Measurements from ENCODE around the gene CNPY1. TPM values are rescaled to one million over a fixed set of nuclear protein-coding genes. Genes with fewer than 3 reads are reported as not detected.

CNPY1 gene
- total and polyA plus RNA-seq, 9 of the 15 experiments (the other 6 are each of a cell fraction or from before 2014, with no cell fraction given): not detected

DNA sequence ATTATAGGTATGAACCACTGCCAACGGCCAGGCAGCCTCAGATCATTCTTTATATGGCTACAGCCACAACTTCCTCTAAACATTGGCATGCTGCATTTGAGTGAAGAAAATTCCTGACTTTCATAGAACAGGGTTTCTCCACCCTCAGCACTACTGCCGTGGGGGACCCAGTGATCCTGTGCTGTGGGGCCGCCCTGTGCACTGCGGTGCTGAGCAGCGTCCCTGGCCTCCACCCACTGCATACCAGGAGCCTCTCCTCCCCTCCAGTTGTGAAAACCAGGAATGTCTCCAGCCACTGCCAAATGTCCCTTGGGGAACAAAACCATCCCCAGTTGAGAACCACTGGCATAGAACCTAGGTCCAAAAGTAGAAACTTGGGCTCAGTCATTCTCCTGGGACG is 15.8 kb downstream of the CNPY1 start:
- CTCF ChIA-PET (ENCODE audit: low intra/inter-chr PET ratio): no interaction called here
- DNase-seq (ENCODE audit: extremely low read depth in 1 of 4, low spot score in 3 of 4): no peak

GRCh38 chr7:155529845-155530244 is 16.5 kb downstream of the CNPY1 start:
- H3K4me3 ChIP-seq: no peak overlapping the region
- ChIA-PET CTCF (ENCODE audit: low intra/inter-chr PET ratio) (no interaction called here), POLR2A (interaction anchor here (0.7 kb wide), 1 partner anchor 74 kb away, joined by 4 read pairs; no protein-coding TSS in a partner anchor)
- no peak overlapping the region for H3K27ac ChIP-seq (ENCODE audit: extremely low read depth, low read depth, low read length)
- peaks cover 75 to 88% of the 10 kb centered on the region in 2 experiments for H3K27me3 ChIP-seq (ENCODE audit: control insufficient read depth in 2 of 2, insufficient read depth in 2 of 2, low read length in 2 of 2)
- no peak for FAIRE-seq
- ATAC-seq: no peak
- in situ Hi-C loops (cut with MboI) (no loop called here), intact Hi-C loops (cut with micrococcal nuclease) (loop anchor here (5.0 kb wide), 2 partner anchors 148 to 603 kb away; no protein-coding TSS in a partner anchor)
- no TSS peak for BruUV-seq (replicated peaks)
- WGBS (ENCODE audit: insufficient coverage, low coverage, missing lambda C conversion rate): 2% methylated on average over 11 of the region's 11 CpGs
- H3K4me1 ChIP-seq (replicated peaks in 1 of 2; ENCODE audit: control insufficient read depth in 2 of 2, insufficient read depth in 2 of 2, low read length in 2 of 2): peaks cover 0 to 16% of the 10 kb centered on the region in 2 experiments; a peak in 3 of 5 replicates
- H2AFZ ChIP-seq (ENCODE audit: low read depth, low read length): no peak overlapping the region
- no peak for DNase-seq (ENCODE audit: extremely low read depth in 1 of 4, low spot score in 3 of 4)
- no peak overlapping the region for H3K9ac ChIP-seq (ENCODE audit: insufficient read depth in 1 of 2, low read depth in 2 of 2, low read length in 2 of 2)
- H3K9me1 ChIP-seq (ENCODE audit: control insufficient read depth, insufficient read depth, low read length): peaks cover 5% of the 10 kb centered on the region
- no peaks in the 10 kb centered on the region for H3K9me3 ChIP-seq (replicated peaks; ENCODE audit: control insufficient read depth, insufficient read depth, low read depth, low read length)
- no peaks in the 10 kb centered on the region for H3K79me2 ChIP-seq (ENCODE audit: control insufficient read depth, insufficient read depth, low read length)
- H3K36me3 ChIP-seq (ENCODE audit: control insufficient read depth, insufficient read depth, low read length): no peaks in the 10 kb centered on the region
- H4K20me1 ChIP-seq (replicated peaks; ENCODE audit: control insufficient read depth, insufficient read depth, low read length): peaks cover 19% of the 10 kb centered on the region
- no peak overlapping the region for H3K4me2 ChIP-seq (ENCODE audit: insufficient read depth, low read length)
- TF ChIP-seq, protein P1, sequence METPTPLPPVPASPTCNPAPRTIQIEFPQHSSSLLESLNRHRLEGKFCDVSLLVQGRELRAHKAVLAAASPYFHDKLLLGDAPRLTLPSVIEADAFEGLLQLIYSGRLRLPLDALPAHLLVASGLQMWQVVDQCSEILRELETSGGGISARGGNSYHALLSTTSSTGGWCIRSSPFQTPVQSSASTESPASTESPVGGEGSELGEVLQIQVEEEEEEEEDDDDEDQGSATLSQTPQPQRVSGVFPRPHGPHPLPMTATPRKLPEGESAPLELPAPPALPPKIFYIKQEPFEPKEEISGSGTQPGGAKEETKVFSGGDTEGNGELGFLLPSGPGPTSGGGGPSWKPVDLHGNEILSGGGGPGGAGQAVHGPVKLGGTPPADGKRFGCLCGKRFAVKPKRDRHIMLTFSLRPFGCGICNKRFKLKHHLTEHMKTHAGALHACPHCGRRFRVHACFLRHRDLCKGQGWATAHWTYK (CRISPR knock-in tag; IDR thresholded peaks at IDR 0.05): no peak
- TF ChIP-seq NCOA1 (IDR thresholded peaks at IDR 0.05; ENCODE audit: low read depth) (no peak), MED1 (CRISPR knock-in tag; IDR thresholded peaks at IDR 0.05; ENCODE audit: borderline replicate concordance) (no peak), RNF219 (CRISPR knock-in tag; IDR thresholded peaks at IDR 0.05) (no peak), CREB1 (IDR thresholded peaks at IDR 0.05) (no peak), CREB1 (CRISPR knock-in tag; IDR thresholded peaks at IDR 0.05) (no peak), MAX (CRISPR knock-in tag; IDR thresholded peaks at IDR 0.05) (no peak), XRCC3 (IDR thresholded peaks at IDR 0.05) (no peak), BCL6 (CRISPR knock-in tag; IDR thresholded peaks at IDR 0.05) (no peak)

More for the DNA sequence above, 15.8 kb downstream of the CNPY1 start:
- BruUV-seq (replicated peaks): no TSS peak
- Histone ChIP-seq H3K4me3 (no peak overlapping the region), H3K27ac (ENCODE audit: extremely low read depth, low read depth, low read length) (no peak overlapping the region), H3K27me3 (ENCODE audit: control insufficient read depth in 2 of 2, insufficient read depth in 2 of 2, low read length in 2 of 2) (peaks cover 76 to 94% of the 10 kb centered on the region in 2 experiments), H3K4me2 (ENCODE audit: insufficient read depth, low read length) (no peak overlapping the region), H3K4me1 (replicated peaks in 1 of 2; ENCODE audit: control insufficient read depth in 2 of 2, insufficient read depth in 2 of 2, low read length in 2 of 2) (peaks cover 0 to 16% of the 10 kb centered on the region in 2 experiments; a peak in 3 of 5 replicates), H2AFZ (ENCODE audit: low read depth, low read length) (no peak overlapping the region), H3K79me2 (ENCODE audit: control insufficient read depth, insufficient read depth, low read length) (no peaks in the 10 kb centered on the region), H3K9me3 (replicated peaks; ENCODE audit: control insufficient read depth, insufficient read depth, low read depth, low read length) (no peaks in the 10 kb centered on the region), H3K9me1 (ENCODE audit: control insufficient read depth, insufficient read depth, low read length) (peaks cover 5% of the 10 kb centered on the region), H3K9ac (ENCODE audit: insufficient read depth in 1 of 2, low read depth in 2 of 2, low read length in 2 of 2) (no peak overlapping the region), H3K36me3 (ENCODE audit: control insufficient read depth, insufficient read depth, low read length) (no peaks in the 10 kb centered on the region), H4K20me1 (replicated peaks; ENCODE audit: control insufficient read depth, insufficient read depth, low read length) (peaks cover 19% of the 10 kb centered on the region)
- in situ Hi-C loops (cut with MboI) (no loop called here), intact Hi-C loops (cut with micrococcal nuclease) (loop anchor here (5.0 kb wide), 2 partner anchors 148 to 603 kb away; no protein-coding TSS in a partner anchor)
- WGBS (ENCODE audit: insufficient coverage, low coverage, missing lambda C conversion rate): 0% methylated on average over 6 of the region's 6 CpGs
- no peak for FAIRE-seq
- POLR2A ChIA-PET: interaction anchor here (2.0 kb wide), 1 partner anchor 9 kb away, joined by 8 read pairs; no protein-coding TSS in a partner anchor
- TF ChIP-seq CXXC5 (CRISPR knock-in tag; IDR thresholded peaks at IDR 0.05) (no peak), HNRNPH1 (optimal IDR thresholded peaks at IDR 0.05; ENCODE audit: low read depth, low read length) (no peak), CGGBP1 (CRISPR knock-in tag; IDR thresholded peaks at IDR 0.05) (no peak), ZNF184 (CRISPR knock-in tag; IDR thresholded peaks at IDR 0.05) (no peak)
- ATAC-seq: no peak

All from K562 (cell line).